A549 (cell line): ENCODE measurements around the gene GPX5. TPM values are rescaled to one million over a fixed set of nuclear protein-coding genes. Genes with fewer than 3 reads are reported as not detected.

Experiments used
- ATAC-seq, 2 experiments: fragments of 200-7000 bp in 1 of 2; fragments of >200 bp in 1 of 2; cut with Nextera tagmentation in 1 of 2; cut with Tn5 transposase in 1 of 2; 3 replicates each; pipeline versions ENCODE4 v1.8.0 to v1.9.1; 2018 to 2020; ENCODE audit warnings: mild to moderate bottlenecking in 1 of 2, moderate library complexity in 1 of 2
- CTCF ChIA-PET: fragments of 300-600 bp; sonication (Branson Sonifier 250); formaldehyde crosslinking; extraction: SDS; loops from one replicate; lab custom pipeline; 2021; ENCODE audit warnings: antibody characterized with exemption, inconsistent platforms; lab: Yijun Ruan, JAX
- POLR2A ChIA-PET: fragments of 350-600 bp; formaldehyde crosslinking; extraction: SDS; loops from one replicate; lab custom pipeline; 2021; ENCODE audit warnings: antibody characterized with exemption, inconsistent platforms; lab: Yijun Ruan, JAX
- DNase-seq, 2 experiments: peaks; one replicate each; pipeline versions ENCODE4 v3.0.0 to v3.0.0-alpha.2; 2011 to 2016; ENCODE audit warnings: low read depth in 1 of 2, low spot score in 1 of 2
- FAIRE-seq: peaks from 2 replicates; lab custom pipeline; 2011; peaks lifted over from hg19 to GRCh38; lab: Jason Lieb, UNC
- H3K27ac ChIP-seq, 2 experiments: fragments of >200 bp; sonication (Bioruptor Twin); formaldehyde crosslinking; 3 replicates each; pipeline ENCODE4 v1.5.1; 2016 to 2017
- H3K4me1 ChIP-seq: fragments of >200 bp; sonication (Bioruptor Twin); formaldehyde crosslinking; 3 replicates; pipeline ENCODE4 v1.6.1; 2016
- H3K4me2 ChIP-seq: fragments of >200 bp; sonication (Bioruptor Twin); formaldehyde crosslinking; 3 replicates; pipeline ENCODE4 v1.6.1; 2016
- H3K4me3 ChIP-seq: fragments of >200 bp; sonication (Bioruptor Twin); formaldehyde crosslinking; 3 replicates; pipeline ENCODE4 v1.5.1; 2016
- H3K9me3 ChIP-seq: fragments of >200 bp; sonication (Bioruptor Twin); formaldehyde crosslinking; 3 replicates; pipeline ENCODE4 v1.6.1; 2016
- CBX8 ChIP-seq: fragments of 200-600 bp; sonication (generic); IDR thresholded peaks from 2 replicates; pipeline ENCODE4 v1.6.1; 2016
- CHD2 ChIP-seq: fragments of 150-350 bp; IDR thresholded peaks from 2 replicates; pipeline ENCODE4 v1.6.1; 2014; ENCODE audit warnings: low read length; ENCODE audit not compliant: partially characterized antibody
- CHD4 ChIP-seq: fragments of 200-600 bp; sonication (generic); IDR thresholded peaks from 2 replicates; pipeline ENCODE4 v1.6.1; 2016; ENCODE audit warnings: antibody characterized with exemption, mild to moderate bottlenecking, borderline replicate concordance
- E2F6 ChIP-seq: IDR thresholded peaks from 2 replicates; pipeline ENCODE4 v1.6.1; 2012; ENCODE audit warnings: low read depth, borderline replicate concordance
- EP300 ChIP-seq, 2 experiments: fragments of >200 bp; sonication (Bioruptor Twin); formaldehyde crosslinking; IDR thresholded peaks; 2 replicates in 1 of 2; 3 replicates in 1 of 2; pipeline ENCODE4 v1.6.1; 2016 to 2017
- ESRRA ChIP-seq: fragments of 150-350 bp; IDR thresholded peaks from 2 replicates; pipeline ENCODE4 v1.6.1; 2014; ENCODE audit warnings: mild to moderate bottlenecking, low read length, borderline replicate concordance
- FOSB ChIP-seq: fragments of 250-450 bp; sonication (Bioruptor Pico); IDR thresholded peaks from 2 replicates; pipeline ENCODE4 v1.5.0; 2020; ENCODE audit warnings: mild to moderate bottlenecking, moderate library complexity
- FOSL2 ChIP-seq, 2 experiments: fragments of 450-650 bp in 1 of 2; fragments of >200 bp in 1 of 2; sonication (Bioruptor Twin) in 1 of 2; formaldehyde crosslinking; IDR thresholded peaks; 2 replicates each; pipeline versions ENCODE4 v1.5.0 to v1.6.1; 2016 to 2020; ENCODE audit warnings: mild to moderate bottlenecking in 1 of 2, moderate library complexity in 1 of 2
- HEYL ChIP-seq: fragments of 250-450 bp; sonication (Bioruptor Pico); IDR thresholded peaks from 2 replicates; pipeline ENCODE4 v1.8.0; 2021; ENCODE audit warnings: mild to moderate bottlenecking, moderate library complexity
- HMGXB4 ChIP-seq: fragments of 250-450 bp; sonication (Bioruptor Pico); IDR thresholded peaks from 2 replicates; pipeline ENCODE4 v1.5.0; 2021; ENCODE audit warnings: mild to moderate bottlenecking, moderate library complexity, borderline replicate concordance
- JUNB ChIP-seq: fragments of >200 bp; sonication (Bioruptor Twin); formaldehyde crosslinking; IDR thresholded peaks from 2 replicates; pipeline ENCODE4 v1.6.1; 2016
- MAZ ChIP-seq: fragments of 150-350 bp; IDR thresholded peaks from 2 replicates; pipeline ENCODE4 v1.6.1; 2014; ENCODE audit warnings: antibody characterized with exemption, low read depth, low read length, borderline replicate concordance
- MYC ChIP-seq: IDR thresholded peaks from 2 replicates; pipeline ENCODE4 v1.6.1; 2012; ENCODE audit warnings: mild to moderate bottlenecking, inconsistent platforms, low read length, improper control_type of control experiment, borderline replicate concordance
- NR3C1 ChIP-seq: fragments of >200 bp; sonication (Bioruptor Twin); formaldehyde crosslinking; IDR thresholded peaks from 3 replicates; pipeline ENCODE4 v1.6.1; 2017
- POLR2A ChIP-seq: IDR thresholded peaks from 2 replicates; pipeline ENCODE4 v1.6.1; 2012; ENCODE audit warnings: mild to moderate bottlenecking, low read length
- RAD21 ChIP-seq, 2 experiments: fragments of >200 bp in 1 of 2; sonication (Bioruptor Twin) in 1 of 2; formaldehyde crosslinking in 1 of 2; IDR thresholded peaks in 1 of 2; conservative IDR thresholded peaks in 1 of 2; 2 replicates in 1 of 2; 3 replicates in 1 of 2; pipeline ENCODE4 v1.6.1; 2012 to 2018; ENCODE audit warnings: inconsistent platforms in 1 of 2
- RCOR1 ChIP-seq: fragments of 150-350 bp; IDR thresholded peaks from 2 replicates; pipeline ENCODE4 v1.6.1; 2014; ENCODE audit warnings: antibody characterized with exemption, low read length, low read depth
- REST ChIP-seq: fragments of 200-600 bp; sonication (generic); IDR thresholded peaks from 2 replicates; pipeline ENCODE4 v1.6.1; 2016; ENCODE audit warnings: antibody characterized with exemption, mild to moderate bottlenecking, moderate library complexity
- USF2 ChIP-seq: fragments of 450-650 bp; IDR thresholded peaks from 2 replicates; pipeline ENCODE4 v1.6.1; 2014; ENCODE audit warnings: antibody characterized with exemption
- WGBS: methylation state at CpG from one replicate; pipeline ENCODE4 v1.1.6; 2017; ENCODE audit errors: missing lambda C conversion rate; 5-methylcytosine and 5-hydroxymethylcytosine counted together
- polyA plus RNA-seq, 4 experiments: library from polyadenylated mRNA; depleted of rRNA in 3 of 4; stranded (reverse); fragments of >200 nt; fragmentation: RNase III in 1 of 4; extraction: RNeasy Plus Mini Kit Qiagen cat#74134 plus additional on column Dnase treatment in 1 of 4; gene quantifications; 2 replicates in 3 of 4; 3 replicates in 1 of 4; pipeline ENCODE4 v1.2.3, GENCODE V29; 2011 to 2017

GPX5 gene
- polyA plus RNA-seq, 2 of the 4 experiments (the other 2 are of a cell fraction): not detected

DNA sequence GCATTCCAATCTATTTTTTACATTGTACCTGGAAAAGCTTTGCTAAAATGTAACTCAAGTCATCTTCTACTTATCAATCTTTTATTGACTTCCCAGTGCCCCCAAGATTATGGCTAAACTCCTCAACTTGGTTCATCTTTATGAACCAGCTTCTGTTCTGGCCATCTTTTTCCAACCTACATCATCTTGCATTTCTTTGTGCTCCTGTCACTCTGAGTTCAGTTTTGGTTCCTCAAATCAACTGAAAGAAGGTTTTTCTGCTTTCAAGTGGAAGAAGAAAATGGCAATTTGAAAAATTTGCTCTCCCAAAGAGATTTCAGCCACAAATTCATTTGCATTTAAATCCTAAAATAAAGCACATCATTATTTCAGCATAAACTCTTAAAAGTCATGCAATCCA lies 41.8 kb downstream of the GPX5 start:
- DNase-seq (no peak), FAIRE-seq (no peak), ATAC-seq (no peak)
- H3K4me3 ChIP-seq: no peak overlapping the region
- H3K4me1 ChIP-seq: peaks cover 8% of the 10 kb centered on the region
- TF ChIP-seq USF2: no peak
- no peak for TF ChIP-seq EP300 (IDR thresholded peaks at IDR 0.05)
- POLR2A ChIA-PET: interaction anchor here (0.6 kb wide), 1 partner anchor 22 kb away, joined by 5 read pairs; no protein-coding TSS in a partner anchor
- H3K9me3 ChIP-seq: peaks cover 3% of the 10 kb centered on the region; the same call in 1 of the 3 replicates
- CTCF ChIA-PET: no interaction called here
- no peak overlapping the region for H3K4me2 ChIP-seq
- H3K27ac ChIP-seq: no peak overlapping the region

GRCh38 chr6:28568515-28569108 lies 42.9 kb downstream of the GPX5 start:
- FAIRE-seq: no peak

DNA sequence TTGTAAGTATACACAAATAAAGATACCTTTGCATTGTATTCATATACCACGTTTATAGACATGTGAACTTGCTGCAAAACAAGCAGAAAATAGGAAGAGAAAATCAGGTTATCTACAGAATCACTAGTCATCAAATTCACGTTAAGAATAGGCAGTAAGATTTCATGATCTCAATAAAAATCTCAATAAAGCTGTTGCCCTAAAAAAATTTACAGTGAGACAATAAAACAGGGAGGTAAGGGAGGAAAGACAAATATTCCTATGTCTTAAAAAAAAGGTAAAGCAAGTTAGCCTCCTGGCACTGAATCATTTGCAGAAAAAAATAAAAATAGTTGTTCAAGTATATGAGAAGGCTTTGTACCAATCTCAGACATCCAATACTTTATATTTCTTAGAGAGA lies 44.1 kb downstream of the GPX5 start:
- TF ChIP-seq REST (no peak), HMGXB4 (no peak), HEYL (CRISPR knock-in tag) (no peak), MAZ (no peak), MYC (no peak), FOSB (CRISPR knock-in tag) (no peak), ESRRA (no peak), JUNB (no peak), RAD21 (conservative IDR thresholded peaks at IDR 0.05 in 1 of 2, IDR thresholded peaks at IDR 0.05 in 1 of 2) (no peak), CHD4 (no peak), RCOR1 (no peak), EP300 (IDR thresholded peaks at IDR 0.05) (no peak), CHD2 (no peak), CBX8 (no peak), FOSL2 (IDR thresholded peaks at IDR 0.05) (no peak), FOSL2 (CRISPR knock-in tag; IDR thresholded peaks at IDR 0.05) (no peak)
- 18% methylated on average over 2 of the region's 2 CpGs for WGBS
- DNase-seq: no peak
- H3K4me3 ChIP-seq: no peak overlapping the region
- H3K4me2 ChIP-seq: no peak overlapping the region
- FAIRE-seq: no peak
- H3K9me3 ChIP-seq: peaks cover 3% of the 10 kb centered on the region; the same call in 1 of the 3 replicates
- CTCF ChIA-PET: no interaction called here
- POLR2A ChIA-PET: no interaction called here
- H3K27ac ChIP-seq: no peak overlapping the region
- H3K4me1 ChIP-seq: peaks cover 8% of the 10 kb centered on the region
- ATAC-seq: no peak

More at GRCh38 chr6:28568515-28569108, 42.9 kb downstream of the GPX5 start:
- peaks cover 3% of the 10 kb centered on the region; the same call in 1 of the 3 replicates for H3K9me3 ChIP-seq
- POLR2A ChIA-PET: no interaction called here
- H3K4me2 ChIP-seq: no peak overlapping the region
- ATAC-seq: no peak
- 93% methylated on average over 4 of the region's 4 CpGs for WGBS
- TF ChIP-seq POLR2A: no peak
- no peak for TF ChIP-seq E2F6
- no peak for TF ChIP-seq USF2
- no peak for TF ChIP-seq NR3C1
- TF ChIP-seq MAZ: no peak
- no peak for TF ChIP-seq RAD21 (conservative IDR thresholded peaks at IDR 0.05 in 1 of 2, IDR thresholded peaks at IDR 0.05 in 1 of 2)
- CTCF ChIA-PET: no interaction called here
- DNase-seq: no peak
- no peak overlapping the region for H3K27ac ChIP-seq
- peaks cover 8% of the 10 kb centered on the region for H3K4me1 ChIP-seq
- H3K4me3 ChIP-seq: no peak overlapping the region
